HCT116 (cell line): Measurements from ENCODE around the gene PRKCA. TPM values are rescaled to one million over a fixed set of nuclear protein-coding genes. Genes with fewer than 3 reads are reported as not detected.

Source experiments
- ATAC-seq: fragments of 200-7000 bp; cut with Tn5 transposase; 2 replicates; pipeline ENCODE4 v1.9.1; 2020; ENCODE audit warnings: mild to moderate bottlenecking, moderate library complexity
- BruUV-seq: library from RNA; stranded (reverse); fragments of 400-500 nt; replicated peaks from 2 replicates; lab custom pipeline; 2021; lab: Mats Ljungman, UMichigan
- CTCF ChIA-PET: fragments of 300-600 bp; sonication (Branson Sonifier 250); formaldehyde crosslinking; loops from one replicate; lab custom pipeline; 2021; ENCODE audit warnings: antibody characterized with exemption; lab: Charles Lee
- POLR2A ChIA-PET: fragments of 300-600, 350-600 bp; sonication (Branson Sonifier 250); formaldehyde crosslinking; loops from one replicate; lab custom pipeline; 2021; ENCODE audit warnings: antibody characterized with exemption; lab: Charles Lee
- RAD21 ChIA-PET, 2 experiments: fragments of 300-600 bp; sonication (Branson Sonifier 250); formaldehyde crosslinking; loops; one replicate each; lab custom pipeline; 2023; ENCODE audit warnings: low total read pairs in 2 of 2; ENCODE audit not compliant: uncharacterized antibody in 2 of 2, unreplicated experiment in 2 of 2, low non-redundant PET in 1 of 2; lab: Charles Lee
- DNase-seq: peaks from one replicate; pipeline ENCODE4 v3.0.0-alpha.2; 2010; ENCODE audit warnings: low read depth, low spot score
- H2AFZ ChIP-seq: fragments of 200-600 bp; shearing (Covaris generic), sonication (generic); 2 replicates; pipeline ENCODE4 v1.6.1; 2017; ENCODE audit warnings: low read depth, mixed run types, mixed read lengths, antibody characterized with exemption, low read length; ENCODE audit not compliant: poor library complexity, severe bottlenecking
- H3K27ac ChIP-seq: 2 replicates; pipeline ENCODE4 v1.5.1; 2012; ENCODE audit warnings: low read depth, low read length
- H3K27me3 ChIP-seq: fragments of 200-600 bp; sonication (generic); 2 replicates; pipeline ENCODE4 v1.6.1; 2016; ENCODE audit warnings: mixed run types, low read length, mixed read lengths; ENCODE audit not compliant: insufficient read depth
- H3K36me3 ChIP-seq, 2 experiments: fragments of 200-500 bp in 1 of 2; fragments of 200-600 bp in 1 of 2; sonication (Bioruptor generic) in 1 of 2; sonication (generic) in 1 of 2; 2 replicates each; pipeline versions ENCODE4 v1.5.1 to v1.6.1; 2014 to 2016; ENCODE audit warnings: low read length in 2 of 2, inconsistent platforms in 1 of 2, mixed read lengths in 1 of 2, mixed run types in 1 of 2; ENCODE audit not compliant: insufficient read depth in 2 of 2, control insufficient read depth in 1 of 2
- H3K4me1 ChIP-seq, 2 experiments: fragments of 200-600 bp in 1 of 2; sonication (generic) in 1 of 2; 2 replicates each; pipeline versions ENCODE4 v1.5.1 to v1.6.1; 2012 to 2017; ENCODE audit warnings: low read length in 2 of 2, inconsistent platforms in 1 of 2, mild to moderate bottlenecking in 1 of 2, mixed read lengths in 1 of 2, mixed run types in 1 of 2, moderate library complexity in 1 of 2; ENCODE audit not compliant: insufficient read depth in 2 of 2, control insufficient read depth in 1 of 2
- H3K4me2 ChIP-seq: fragments of 200-600 bp; sonication (generic); 2 replicates; pipeline ENCODE4 v1.6.1; 2017; ENCODE audit warnings: mixed run types, low read length, mixed read lengths
- H3K4me3 ChIP-seq, 2 experiments: fragments of 200-600 bp in 1 of 2; sonication (generic) in 1 of 2; replicated peaks in 1 of 2; 2 replicates each; pipeline ENCODE4 v1.5.1; 2011 to 2016; ENCODE audit warnings: low read length in 2 of 2, control low read depth in 1 of 2, low read depth in 1 of 2, mild to moderate bottlenecking in 1 of 2, mixed read lengths in 1 of 2, mixed run types in 1 of 2
- H3K79me2 ChIP-seq: fragments of 200-600 bp; sonication (generic); 2 replicates; pipeline ENCODE4 v1.6.1; 2017; ENCODE audit warnings: mild to moderate bottlenecking, mixed run types, low read length, moderate library complexity, mixed read lengths; ENCODE audit not compliant: insufficient read depth
- H3K9ac ChIP-seq: fragments of 200-600 bp; sonication (generic); 2 replicates; pipeline ENCODE4 v1.6.1; 2016; ENCODE audit warnings: low read length, mixed read lengths
- H3K9me2 ChIP-seq: fragments of 200-600 bp; sonication (generic), shearing (Covaris generic); 2 replicates; pipeline ENCODE4 v1.6.1; 2017; ENCODE audit warnings: mixed run types, mild to moderate bottlenecking, moderate library complexity; ENCODE audit not compliant: insufficient read depth
- H3K9me3 ChIP-seq, 2 experiments: fragments of 200-500 bp in 1 of 2; fragments of 200-600 bp in 1 of 2; sonication (Bioruptor generic) in 1 of 2; sonication (generic) in 1 of 2; 2 replicates each; pipeline ENCODE4 v1.6.1; 2014 to 2017; ENCODE audit warnings: low read length in 2 of 2, mixed read lengths in 2 of 2, inconsistent platforms in 1 of 2, low read depth in 1 of 2, mild to moderate bottlenecking in 1 of 2, mixed run types in 1 of 2, moderate library complexity in 1 of 2; ENCODE audit not compliant: control insufficient read depth in 1 of 2, insufficient read depth in 1 of 2
- H4K20me1 ChIP-seq: fragments of 200-600 bp; sonication (generic), shearing (Covaris generic); 2 replicates; pipeline ENCODE4 v1.6.1; 2017; ENCODE audit warnings: mixed run types, mild to moderate bottlenecking, moderate library complexity; ENCODE audit not compliant: insufficient read depth
- CBX3 ChIP-seq: IDR thresholded peaks from 2 replicates; pipeline ENCODE4 v1.6.1; 2012; ENCODE audit warnings: low read depth
- EGR1 ChIP-seq: IDR thresholded peaks from 2 replicates; pipeline ENCODE4 v1.6.1; 2012; ENCODE audit warnings: low read depth
- EZH2 ChIP-seq: fragments of 200-600 bp; sonication (generic); IDR thresholded peaks from 2 replicates; pipeline ENCODE4 v1.6.1; 2017; ENCODE audit warnings: antibody characterized with exemption, mixed run types
- EZH2phosphoT487 ChIP-seq: fragments of 200-600 bp; IDR thresholded peaks from 2 replicates; pipeline ENCODE4 v1.6.1; 2018; ENCODE audit warnings: antibody characterized with exemption, borderline replicate concordance
- RAD21 ChIP-seq: IDR thresholded peaks from 2 replicates; pipeline ENCODE4 v1.6.1; 2012; ENCODE audit warnings: low read depth, mild to moderate bottlenecking
- REST ChIP-seq: IDR thresholded peaks from 2 replicates; pipeline ENCODE4 v1.6.1; 2012; ENCODE audit warnings: low read depth
- SIN3A ChIP-seq: IDR thresholded peaks from 2 replicates; pipeline ENCODE4 v1.6.1; 2012; ENCODE audit warnings: low read depth
- SP1 ChIP-seq: IDR thresholded peaks from 2 replicates; pipeline ENCODE4 v1.6.1; 2012; ENCODE audit warnings: low read depth
- TCF7L2 ChIP-seq: IDR thresholded peaks from 2 replicates; pipeline ENCODE4 v1.7.0; 2011; ENCODE audit warnings: borderline replicate concordance, inconsistent platforms; ENCODE audit not compliant: insufficient read depth, insufficient read length; ENCODE audit errors: extremely low read depth
- intact Hi-C: fragments of 100-400 bp; cut with micrococcal nuclease; formaldehyde crosslinking; loops from 2 replicates; pipeline ENCODE4 v1.10.0; 2022
- total RNA-seq: library from RNA; stranded (reverse); gene quantifications from one replicate; pipeline ENCODE4 v1.2.1, GENCODE V29; 2021; ENCODE audit not compliant: unreplicated experiment
- TF ChIP-seq, protein P1 (sequence below), 3 experiments: fragments of 200-600 bp in 1 of 3; sonication (generic) in 1 of 3; IDR thresholded peaks in 2 of 3; conservative IDR thresholded peaks in 1 of 3; 2 replicates each; pipeline ENCODE4 v1.5.1; 2012 to 2017; ENCODE audit warnings: low read depth in 2 of 3, low read length in 2 of 3, antibody characterized with exemption in 1 of 3, borderline replicate concordance in 1 of 3, control low read depth in 1 of 3, mild to moderate bottlenecking in 1 of 3, mixed read lengths in 1 of 3, mixed run types in 1 of 3, moderate library complexity in 1 of 3; ENCODE audit not compliant: insufficient read depth in 1 of 3

PRKCA gene
- total RNA-seq, 1 experiment from 2014 or later, result 18.8 TPM

GRCh38 chr17:66751771-66752170, 449.4 kb downstream of the PRKCA start:
- Histone ChIP-seq H3K4me2 (no peak overlapping the region), H3K9me3 (no peaks in the 10 kb centered on the region), H3K9me2 (no peaks in the 10 kb centered on the region), H4K20me1 (no peaks in the 10 kb centered on the region), H3K79me2 (no peaks in the 10 kb centered on the region), H3K9ac (no peak overlapping the region), H3K27me3 (no peaks in the 10 kb centered on the region), H3K27ac (no peak overlapping the region), H3K4me3 (no peak overlapping the region), H3K36me3 (no peaks in the 10 kb centered on the region), H3K4me1 (peaks cover 18 to 19% of the 10 kb centered on the region in 2 experiments), H2AFZ (no peak overlapping the region)
- ATAC-seq (no peak), DNase-seq (no peak)
- ChIA-PET CTCF (no interaction called here), RAD21 (no interaction called here), POLR2A (no interaction called here)
- intact Hi-C loops, result no loop called here
- BruUV-seq, result no TSS peak
- no peak for TF ChIP-seq SP1
- no peak for TF ChIP-seq REST
- TF ChIP-seq RAD21, result no peak
- no peak for TF ChIP-seq CBX3
- TF ChIP-seq, protein P1, sequence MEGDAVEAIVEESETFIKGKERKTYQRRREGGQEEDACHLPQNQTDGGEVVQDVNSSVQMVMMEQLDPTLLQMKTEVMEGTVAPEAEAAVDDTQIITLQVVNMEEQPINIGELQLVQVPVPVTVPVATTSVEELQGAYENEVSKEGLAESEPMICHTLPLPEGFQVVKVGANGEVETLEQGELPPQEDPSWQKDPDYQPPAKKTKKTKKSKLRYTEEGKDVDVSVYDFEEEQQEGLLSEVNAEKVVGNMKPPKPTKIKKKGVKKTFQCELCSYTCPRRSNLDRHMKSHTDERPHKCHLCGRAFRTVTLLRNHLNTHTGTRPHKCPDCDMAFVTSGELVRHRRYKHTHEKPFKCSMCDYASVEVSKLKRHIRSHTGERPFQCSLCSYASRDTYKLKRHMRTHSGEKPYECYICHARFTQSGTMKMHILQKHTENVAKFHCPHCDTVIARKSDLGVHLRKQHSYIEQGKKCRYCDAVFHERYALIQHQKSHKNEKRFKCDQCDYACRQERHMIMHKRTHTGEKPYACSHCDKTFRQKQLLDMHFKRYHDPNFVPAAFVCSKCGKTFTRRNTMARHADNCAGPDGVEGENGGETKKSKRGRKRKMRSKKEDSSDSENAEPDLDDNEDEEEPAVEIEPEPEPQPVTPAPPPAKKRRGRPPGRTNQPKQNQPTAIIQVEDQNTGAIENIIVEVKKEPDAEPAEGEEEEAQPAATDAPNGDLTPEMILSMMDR (IDR thresholded peaks at IDR 0.05 in 2 of 3, conservative IDR thresholded peaks at IDR 0.05 in 1 of 3; ENCODE audit: borderline replicate concordance in 1 of 3, insufficient read depth in 1 of 3, low read depth in 2 of 3, low read length in 2 of 3), result no peak
- TF ChIP-seq TCF7L2, result no peak
- TF ChIP-seq EZH2, result no peak
- no peak for TF ChIP-seq EZH2phosphoT487
- TF ChIP-seq EGR1, result no peak
- no peak for TF ChIP-seq SIN3A
